IPS DF 6.9 (cell line): Measurements from ENCODE around the gene HAPLN2.
"Not testable (repeated sequence)": the region's sequence is repeated elsewhere in the genome, so short reads cannot be mapped to it uniquely, and the experiment has no call there.

ENCODE experiments used
- DNase-seq: peaks from one replicate; pipeline ENCODE4 v3.0.0-alpha.2; 2013; ENCODE audit warnings: low read depth, low spot score
- H3K27ac ChIP-seq: one replicate; pipeline ENCODE4 v1.5.1; 2013; ENCODE audit warnings: low read length, control low read depth
- H3K27me3 ChIP-seq: 2 replicates; pipeline ENCODE4 v1.6.1; 2013; ENCODE audit warnings: mild to moderate bottlenecking, low read length; ENCODE audit not compliant: control insufficient read depth, insufficient read depth
- H3K36me3 ChIP-seq: 2 replicates; pipeline ENCODE4 v1.6.1; 2013; ENCODE audit warnings: low read length; ENCODE audit not compliant: control insufficient read depth, insufficient read depth
- H3K4me1 ChIP-seq: 2 replicates; pipeline ENCODE4 v1.6.1; 2013; ENCODE audit warnings: low read length; ENCODE audit not compliant: control insufficient read depth, insufficient read depth
- H3K4me3 ChIP-seq: 2 replicates; pipeline ENCODE4 v1.5.1; 2013; ENCODE audit warnings: mild to moderate bottlenecking, low read length
- H3K9me3 ChIP-seq: 2 replicates; pipeline ENCODE4 v1.6.1; 2013; ENCODE audit warnings: low read length, inconsistent platforms; ENCODE audit not compliant: control insufficient read depth, insufficient read depth
- WGBS: extraction: QIAGEN DNeasy Blood & Tissue Kit; methylation state at CpG from one replicate; pipeline ENCODE4 v1.1.7; 2013; ENCODE audit warnings: mixed read lengths, missing lambda C conversion rate; ENCODE audit not compliant: insufficient read length, insufficient coverage; 5-methylcytosine and 5-hydroxymethylcytosine counted together

Gene HAPLN2

GRCh38 chr1:156582388-156583017 is 36.7 kb upstream of the HAPLN2 start:
- Histone ChIP-seq H3K27me3 (no peaks in the 10 kb centered on the region), H3K27ac (no peak overlapping the region), H3K4me1 (peaks cover 5% of the 10 kb centered on the region), H3K9me3 (no peaks in the 10 kb centered on the region), H3K36me3 (no peaks in the 10 kb centered on the region), H3K4me3 (no peak overlapping the region)
- WGBS: no CpG with 5 or more reads among the region's 9 CpGs
- no peak for DNase-seq

GRCh38 chr1:156583821-156584622 is 35.2 kb upstream of the HAPLN2 start:
- Histone ChIP-seq H3K27ac (no peak overlapping the region), H3K9me3 (no peaks in the 10 kb centered on the region), H3K4me1 (peaks cover 5% of the 10 kb centered on the region), H3K36me3 (no peaks in the 10 kb centered on the region), H3K4me3 (no peak overlapping the region), H3K27me3 (no peaks in the 10 kb centered on the region)
- WGBS: no CpG with 5 or more reads among the region's 20 CpGs
- peak; percentile 90 for DNase-seq

GRCh38 chr1:156584813-156585212 is 34.4 kb upstream of the HAPLN2 start:
- Histone ChIP-seq H3K27me3 (no peaks in the 10 kb centered on the region), H3K4me1 (peaks cover 5% of the 10 kb centered on the region), H3K9me3 (no peaks in the 10 kb centered on the region), H3K27ac (no peak overlapping the region), H3K36me3 (no peaks in the 10 kb centered on the region), H3K4me3 (no peak overlapping the region)
- no CpG with 5 or more reads among the region's 11 CpGs for WGBS
- peak; percentile 66 for DNase-seq

- Histone ChIP-seq H3K27ac (no peak overlapping the region), H3K36me3 (no peaks in the 10 kb centered on the region), H3K4me3 (no peak overlapping the region), H3K27me3 (no peaks in the 10 kb centered on the region), H3K9me3 (no peaks in the 10 kb centered on the region), H3K4me1 (peaks cover 5% of the 10 kb centered on the region)
- DNase-seq: no peak
- no CpG with 5 or more reads among the region's 4 CpGs for WGBS
Observed at GRCh38 chr1:156586323-156586722, 32.9 kb upstream of the HAPLN2 start.

- H3K36me3 ChIP-seq: no peaks in the 10 kb centered on the region
- WGBS: no CpG with 5 or more reads among the region's 3 CpGs
- no peak overlapping the region for H3K4me3 ChIP-seq
Observed at GRCh38 chr1:156586892-156587477, 32.2 kb upstream of the HAPLN2 start.

GRCh38 chr1:156587927-156588326 is 31.3 kb upstream of the HAPLN2 start:
- not testable (repeated sequence) for H3K4me3 ChIP-seq, H3K27ac ChIP-seq, H3K4me1 ChIP-seq, H3K9me3 ChIP-seq, DNase-seq, H3K36me3 ChIP-seq, H3K27me3 ChIP-seq
- WGBS: no CpG with 5 or more reads among the region's 8 CpGs

More at GRCh38 chr1:156586892-156587477, 32.2 kb upstream of the HAPLN2 start:
- H3K9me3 ChIP-seq: no peaks in the 10 kb centered on the region
- peaks cover 5% of the 10 kb centered on the region for H3K4me1 ChIP-seq
- no peak for DNase-seq
- no peak overlapping the region for H3K27ac ChIP-seq
- no peaks in the 10 kb centered on the region for H3K27me3 ChIP-seq

- H3K4me3 ChIP-seq: no peak overlapping the region
- no peak overlapping the region for H3K27ac ChIP-seq
- H3K27me3 ChIP-seq: no peaks in the 10 kb centered on the region
- H3K9me3 ChIP-seq: no peaks in the 10 kb centered on the region
- DNase-seq: no peak
- no CpG with 5 or more reads among the region's 5 CpGs for WGBS
- peaks cover 2% of the 10 kb centered on the region; the same call in 1 of the 2 replicates for H3K4me1 ChIP-seq
- peaks cover 10% of the 10 kb centered on the region; the same call in 1 of the 2 replicates for H3K36me3 ChIP-seq
Observed at GRCh38 chr1:156589546-156589945, 29.7 kb upstream of the HAPLN2 start.

GRCh38 chr1:156590326-156591180 is 28.7 kb upstream of the HAPLN2 start:
- no peak overlapping the region for H3K27ac ChIP-seq
- H3K27me3 ChIP-seq: no peaks in the 10 kb centered on the region
- WGBS: no CpG with 5 or more reads among the region's 10 CpGs
- no peaks in the 10 kb centered on the region for H3K9me3 ChIP-seq
- DNase-seq: no peak
- peaks cover 17% of the 10 kb centered on the region for H3K36me3 ChIP-seq
- H3K4me1 ChIP-seq: no peaks in the 10 kb centered on the region; the same call in 1 of the 2 replicates
- no peak overlapping the region for H3K4me3 ChIP-seq

GRCh38 chr1:156591181-156591431 is 28.1 kb upstream of the HAPLN2 start:
- Histone ChIP-seq H3K27ac (no peak overlapping the region), H3K4me3 (peak overlapping the region; percentile 33; the same call in 1 of the 2 replicates), H3K4me1 (no peaks in the 10 kb centered on the region; the same call in 1 of the 2 replicates), H3K9me3 (no peaks in the 10 kb centered on the region), H3K27me3 (no peaks in the 10 kb centered on the region), H3K36me3 (peaks cover 22% of the 10 kb centered on the region)
- no peak for DNase-seq
- WGBS: no CpG with 5 or more reads among the region's 6 CpGs
